Astrocyte (in vitro differentiated cells and primary cell): Measurements from ENCODE around the gene TSPAN15.

ENCODE experiments used
- EZH2 ChIP-seq: IDR thresholded peaks from 2 replicates; pipeline ENCODE4 v1.6.1; 2012; ENCODE audit warnings: mild to moderate bottlenecking, low read length, inconsistent platforms; ENCODE audit not compliant: insufficient read depth
- TF ChIP-seq, protein P1 (sequence below): IDR thresholded peaks from 2 replicates; pipeline ENCODE4 v1.5.1; 2011; ENCODE audit warnings: low read depth, mild to moderate bottlenecking, inconsistent platforms, low read length, moderate library complexity; ENCODE audit not compliant: insufficient read depth

DNA sequence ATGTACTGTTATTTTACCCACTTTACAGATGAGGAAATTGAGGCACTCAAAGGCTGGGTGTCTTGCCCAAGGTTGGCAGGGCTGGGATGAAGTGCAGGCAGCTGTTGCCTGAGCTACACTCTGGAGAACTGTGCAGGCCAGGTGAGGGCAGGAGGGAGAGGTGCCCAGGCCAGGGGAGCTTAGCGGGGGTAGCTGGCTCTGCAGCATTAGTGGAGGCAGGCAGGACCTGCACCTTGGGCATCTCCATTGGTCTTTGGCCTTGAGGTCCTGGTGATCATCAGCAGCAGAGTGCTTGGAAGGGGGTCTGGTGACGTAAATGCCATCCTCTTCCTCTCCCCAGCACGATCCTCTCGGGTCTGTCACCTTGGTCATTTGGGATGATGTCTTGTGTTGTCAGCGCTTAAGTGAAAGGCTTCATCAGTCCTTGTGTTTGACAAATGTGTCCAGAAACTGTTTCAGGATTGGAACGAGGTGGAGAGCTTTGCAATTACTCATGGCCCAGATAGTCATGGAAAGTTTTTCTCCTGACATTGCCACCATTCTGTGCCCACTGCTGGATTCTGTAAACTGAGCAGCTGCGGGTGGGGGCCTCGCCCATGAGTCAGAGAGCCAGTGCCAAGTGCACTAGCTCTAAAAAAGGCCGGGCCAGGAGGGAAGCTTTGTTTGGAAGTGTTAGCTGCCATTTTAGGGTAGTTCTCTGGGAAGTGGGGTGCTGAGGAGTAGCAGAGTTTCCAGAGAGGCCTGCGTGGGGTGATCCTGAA is 47.6 kb downstream of the TSPAN15 start:
- TF ChIP-seq, protein P1, sequence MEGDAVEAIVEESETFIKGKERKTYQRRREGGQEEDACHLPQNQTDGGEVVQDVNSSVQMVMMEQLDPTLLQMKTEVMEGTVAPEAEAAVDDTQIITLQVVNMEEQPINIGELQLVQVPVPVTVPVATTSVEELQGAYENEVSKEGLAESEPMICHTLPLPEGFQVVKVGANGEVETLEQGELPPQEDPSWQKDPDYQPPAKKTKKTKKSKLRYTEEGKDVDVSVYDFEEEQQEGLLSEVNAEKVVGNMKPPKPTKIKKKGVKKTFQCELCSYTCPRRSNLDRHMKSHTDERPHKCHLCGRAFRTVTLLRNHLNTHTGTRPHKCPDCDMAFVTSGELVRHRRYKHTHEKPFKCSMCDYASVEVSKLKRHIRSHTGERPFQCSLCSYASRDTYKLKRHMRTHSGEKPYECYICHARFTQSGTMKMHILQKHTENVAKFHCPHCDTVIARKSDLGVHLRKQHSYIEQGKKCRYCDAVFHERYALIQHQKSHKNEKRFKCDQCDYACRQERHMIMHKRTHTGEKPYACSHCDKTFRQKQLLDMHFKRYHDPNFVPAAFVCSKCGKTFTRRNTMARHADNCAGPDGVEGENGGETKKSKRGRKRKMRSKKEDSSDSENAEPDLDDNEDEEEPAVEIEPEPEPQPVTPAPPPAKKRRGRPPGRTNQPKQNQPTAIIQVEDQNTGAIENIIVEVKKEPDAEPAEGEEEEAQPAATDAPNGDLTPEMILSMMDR = no peak
- TF ChIP-seq EZH2 = no peak
